ENCODE measurements around the gene C7orf57. TPM values are rescaled to one million over a fixed set of nuclear protein-coding genes. Genes with fewer than 3 reads are reported as not detected.

The C7orf57 gene
- polyA plus RNA-seq, 1 of the 3 experiments (the other 2 are of a cell fraction), result 0.41 TPM

DNA sequence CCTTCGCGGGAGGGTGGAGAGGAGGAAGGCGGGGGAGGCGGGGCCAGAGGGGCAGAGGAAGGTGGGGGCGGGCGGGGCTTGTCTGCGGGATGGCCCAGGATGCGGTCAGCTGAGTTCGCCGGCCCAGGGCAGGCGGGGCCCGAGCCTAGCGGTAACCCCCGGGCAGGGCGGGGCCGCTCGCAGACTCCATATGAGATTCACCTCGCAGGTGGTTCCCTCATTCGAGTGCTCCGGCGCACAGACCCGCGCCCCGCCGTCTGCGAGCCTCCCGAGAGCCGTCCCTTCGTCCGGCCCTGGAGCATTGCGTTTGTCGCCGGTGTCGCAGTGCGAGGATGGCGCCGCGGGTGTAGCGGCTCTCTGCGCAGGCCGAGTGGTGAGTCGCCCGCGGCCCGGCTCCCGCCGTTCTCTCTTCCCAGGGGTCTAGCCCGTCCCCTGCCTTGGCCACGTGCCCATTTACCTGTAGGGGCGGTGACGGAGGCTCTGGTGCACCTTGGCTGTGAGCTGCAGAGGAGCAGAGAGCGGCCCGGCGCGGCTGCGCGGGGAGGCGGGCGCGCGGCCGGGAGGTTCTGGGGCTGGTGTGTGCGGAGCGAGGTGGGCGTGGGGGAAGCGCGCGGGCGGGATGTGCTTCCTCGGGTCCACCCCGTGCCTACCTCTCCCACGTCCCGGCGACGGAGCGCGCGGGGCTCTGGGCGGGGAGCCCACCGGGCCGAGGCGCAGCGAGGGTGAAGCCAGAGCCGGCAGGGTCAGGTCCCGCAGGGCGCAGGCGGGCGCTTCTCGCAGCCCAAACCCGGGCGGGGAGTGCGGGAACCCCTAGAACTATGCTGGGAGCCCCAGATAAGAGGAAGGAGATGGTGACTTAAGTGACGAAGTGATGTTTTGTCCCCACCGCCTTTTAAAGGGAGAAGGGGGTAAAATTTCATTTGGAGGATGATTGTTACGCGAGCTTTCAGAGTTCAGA lies 54.0 kb downstream of the C7orf57 start, which contains the start of gene UPP1:
UPP1 (plus strand) TSS at position 220 of the 958 bp plus-strand sequence. CDS start 5,519 bp downstream, outside the sequence.
- peak within 1 kb of the TSS; percentile 96 for H3K9ac ChIP-seq
- peaks cover 17 to 34% of the 10 kb centered on the region in 2 experiments for H3K36me3 ChIP-seq (replicated peaks in 1 of 2; ENCODE audit: control insufficient read depth in 1 of 2, insufficient read depth in 2 of 2, low read length in 1 of 2)
- H3K9me3 ChIP-seq, result no peaks in the 10 kb centered on the region
- DNase-seq, result peak; percentile 92
- H2AFZ ChIP-seq (ENCODE audit: low read depth), result peak within 1 kb of the TSS; percentile 82
- TF ChIP-seq, protein P1, sequence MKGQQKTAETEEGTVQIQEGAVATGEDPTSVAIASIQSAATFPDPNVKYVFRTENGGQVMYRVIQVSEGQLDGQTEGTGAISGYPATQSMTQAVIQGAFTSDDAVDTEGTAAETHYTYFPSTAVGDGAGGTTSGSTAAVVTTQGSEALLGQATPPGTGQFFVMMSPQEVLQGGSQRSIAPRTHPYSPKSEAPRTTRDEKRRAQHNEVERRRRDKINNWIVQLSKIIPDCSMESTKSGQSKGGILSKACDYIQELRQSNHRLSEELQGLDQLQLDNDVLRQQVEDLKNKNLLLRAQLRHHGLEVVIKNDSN (IDR thresholded peaks at IDR 0.05; ENCODE audit: borderline replicate concordance, low read depth), result 0 out of 2 replicates have a peak, but pooled peaks have one; percentile 8
- TF ChIP-seq, protein P2, sequence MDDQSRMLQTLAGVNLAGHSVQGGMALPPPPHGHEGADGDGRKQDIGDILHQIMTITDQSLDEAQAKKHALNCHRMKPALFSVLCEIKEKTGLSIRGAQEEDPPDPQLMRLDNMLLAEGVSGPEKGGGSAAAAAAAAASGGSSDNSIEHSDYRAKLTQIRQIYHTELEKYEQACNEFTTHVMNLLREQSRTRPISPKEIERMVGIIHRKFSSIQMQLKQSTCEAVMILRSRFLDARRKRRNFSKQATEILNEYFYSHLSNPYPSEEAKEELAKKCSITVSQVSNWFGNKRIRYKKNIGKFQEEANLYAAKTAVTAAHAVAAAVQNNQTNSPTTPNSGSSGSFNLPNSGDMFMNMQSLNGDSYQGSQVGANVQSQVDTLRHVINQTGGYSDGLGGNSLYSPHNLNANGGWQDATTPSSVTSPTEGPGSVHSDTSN (IDR thresholded peaks at IDR 0.05), result peak; percentile 17; the same call in 1 of the 2 replicates
- TF ChIP-seq YY1 (IDR thresholded peaks at IDR 0.05; ENCODE audit: low read depth) (no peak), EZH2phosphoT487 (IDR thresholded peaks at IDR 0.05; ENCODE audit: borderline replicate concordance, low read depth) (no peak), RFX5 (IDR thresholded peaks at IDR 0.05; ENCODE audit: low read length) (no peak), ELF1 (IDR thresholded peaks at IDR 0.05) (no peak), POLR2AphosphoS5 (IDR thresholded peaks at IDR 0.05; ENCODE audit: low read depth, low read length) (peak; percentile 48; the same call in 1 of the 2 replicates), NRF1 (IDR thresholded peaks at IDR 0.05; ENCODE audit: low read depth, low read length) (peak; percentile 66), CHD2 (IDR thresholded peaks at IDR 0.05; ENCODE audit: low read length, partially characterized antibody) (peak; percentile 7)
- TF ChIP-seq, protein P3, sequence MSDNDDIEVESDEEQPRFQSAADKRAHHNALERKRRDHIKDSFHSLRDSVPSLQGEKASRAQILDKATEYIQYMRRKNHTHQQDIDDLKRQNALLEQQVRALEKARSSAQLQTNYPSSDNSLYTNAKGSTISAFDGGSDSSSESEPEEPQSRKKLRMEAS (IDR thresholded peaks at IDR 0.05; ENCODE audit: low read depth), result peak; percentile 27; the same call in 1 of the 2 replicates
- H3K4me3 ChIP-seq (ENCODE audit: low read depth in 2 of 2, low read length in 1 of 2), result peak within 1 kb of the TSS; percentile 77 to 82
- H3F3A ChIP-seq (replicated peaks; ENCODE audit: insufficient read depth), result peaks cover 35% of the 10 kb centered on the region
- peaks cover 28% of the 10 kb centered on the region for H3K79me2 ChIP-seq (ENCODE audit: insufficient read depth)
- peak within 1 kb of the TSS; percentile 97 for H3K4me2 ChIP-seq
- ChIA-PET POLR2A (interaction anchor here (0.6 kb wide), 1 partner anchor 13 kb away, joined by 3 read pairs; no protein-coding TSS in a partner anchor), CTCF (interaction anchor here (0.9 to 8.4 kb wide), 5 partner anchors 14 to 823 kb away, joined by 3 to 63 read pairs (median 5); no protein-coding TSS in a partner anchor)
- 9% methylated on average over 32 of the region's 96 CpGs for WGBS (ENCODE audit: low lambda C conversion rate)
- no peaks in the 10 kb centered on the region for H3K9me2 ChIP-seq
- peak within 1 kb of the TSS; percentile 56 to 100 for H3K27ac ChIP-seq (ENCODE audit: low read depth in 2 of 2, low read length in 1 of 2)
- no peaks in the 10 kb centered on the region for H4K20me1 ChIP-seq (ENCODE audit: insufficient read depth)
- H3K27me3 ChIP-seq (ENCODE audit: insufficient read depth), result no peaks in the 10 kb centered on the region
- peaks cover 20 to 45% of the 10 kb centered on the region in 2 experiments for H3K4me1 ChIP-seq (ENCODE audit: control insufficient read depth in 1 of 2, insufficient read depth in 2 of 2, low read depth in 1 of 2, low read length in 1 of 2)

DNA sequence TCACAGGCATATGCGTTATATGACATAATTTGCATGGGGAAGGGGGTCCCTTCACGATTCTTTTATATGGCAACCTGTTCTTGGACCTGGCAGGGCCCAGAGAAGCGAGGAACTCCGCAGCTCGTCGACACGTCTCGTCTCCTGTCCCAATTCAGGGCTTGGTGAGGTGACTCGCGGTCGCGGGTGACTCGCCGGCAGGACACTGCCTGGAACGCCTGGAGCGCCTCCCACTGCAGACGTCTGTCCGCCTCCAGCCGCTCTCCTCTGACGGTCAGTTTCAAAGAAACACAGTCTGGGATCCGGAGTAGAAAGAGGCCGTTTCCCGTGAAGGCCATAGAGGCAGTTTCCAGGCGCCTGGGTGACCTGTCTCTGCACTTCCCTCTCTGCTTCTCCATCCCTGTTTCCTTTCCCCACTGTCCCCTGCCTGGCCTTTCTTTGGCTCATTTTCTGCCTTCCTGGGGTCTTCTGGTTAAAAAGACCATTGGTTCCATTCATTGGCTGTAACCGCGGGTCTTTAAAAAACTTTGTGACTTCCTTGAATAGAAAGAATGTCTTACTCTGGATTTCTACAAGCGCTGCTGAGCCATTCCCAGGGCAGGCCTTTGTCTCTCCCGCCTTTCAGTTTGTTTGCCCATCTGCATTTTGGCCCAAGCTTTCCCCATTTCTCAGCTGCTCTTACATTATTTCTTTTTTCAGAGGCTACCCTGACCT lies 54.9 kb downstream of the C7orf57 start:
- ChIA-PET POLR2A (no interaction called here), CTCF (interaction anchor here (0.9 to 8.4 kb wide), 5 partner anchors 15 to 824 kb away, joined by 3 to 63 read pairs (median 5); no protein-coding TSS in a partner anchor)
- Histone ChIP-seq H3K4me2 (peak overlapping the region; percentile 97), H3K4me3 (ENCODE audit: low read depth in 2 of 2, low read length in 1 of 2) (peak overlapping the region; percentile 77 to 82), H3F3A (replicated peaks; ENCODE audit: insufficient read depth) (peaks cover 28% of the 10 kb centered on the region), H3K27me3 (ENCODE audit: insufficient read depth) (no peaks in the 10 kb centered on the region), H2AFZ (ENCODE audit: low read depth) (no peak overlapping the region), H3K9me2 (no peaks in the 10 kb centered on the region), H3K9ac (peak overlapping the region; percentile 96), H3K79me2 (ENCODE audit: insufficient read depth) (peaks cover 28% of the 10 kb centered on the region), H3K4me1 (ENCODE audit: control insufficient read depth in 1 of 2, insufficient read depth in 2 of 2, low read depth in 1 of 2, low read length in 1 of 2) (peaks cover 12 to 46% of the 10 kb centered on the region in 2 experiments), H3K27ac (ENCODE audit: low read depth in 2 of 2, low read length in 1 of 2) (peak overlapping the region in 1 of 2 experiments; percentile 100; a peak in 1 of 4 replicates), H4K20me1 (ENCODE audit: insufficient read depth) (no peaks in the 10 kb centered on the region), H3K9me3 (no peaks in the 10 kb centered on the region), H3K36me3 (replicated peaks in 1 of 2; ENCODE audit: control insufficient read depth in 1 of 2, insufficient read depth in 2 of 2, low read length in 1 of 2) (peaks cover 17 to 40% of the 10 kb centered on the region in 2 experiments)
- no peak for DNase-seq
- 77% methylated on average over 28 of the region's 28 CpGs for WGBS (ENCODE audit: low lambda C conversion rate)
- TF ChIP-seq, protein P4, sequence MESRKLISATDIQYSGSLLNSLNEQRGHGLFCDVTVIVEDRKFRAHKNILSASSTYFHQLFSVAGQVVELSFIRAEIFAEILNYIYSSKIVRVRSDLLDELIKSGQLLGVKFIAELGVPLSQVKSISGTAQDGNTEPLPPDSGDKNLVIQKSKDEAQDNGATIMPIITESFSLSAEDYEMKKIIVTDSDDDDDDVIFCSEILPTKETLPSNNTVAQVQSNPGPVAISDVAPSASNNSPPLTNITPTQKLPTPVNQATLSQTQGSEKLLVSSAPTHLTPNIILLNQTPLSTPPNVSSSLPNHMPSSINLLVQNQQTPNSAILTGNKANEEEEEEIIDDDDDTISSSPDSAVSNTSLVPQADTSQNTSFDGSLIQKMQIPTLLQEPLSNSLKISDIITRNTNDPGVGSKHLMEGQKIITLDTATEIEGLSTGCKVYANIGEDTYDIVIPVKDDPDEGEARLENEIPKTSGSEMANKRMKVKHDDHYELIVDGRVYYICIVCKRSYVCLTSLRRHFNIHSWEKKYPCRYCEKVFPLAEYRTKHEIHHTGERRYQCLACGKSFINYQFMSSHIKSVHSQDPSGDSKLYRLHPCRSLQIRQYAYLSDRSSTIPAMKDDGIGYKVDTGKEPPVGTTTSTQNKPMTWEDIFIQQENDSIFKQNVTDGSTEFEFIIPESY (IDR thresholded peaks at IDR 0.05; ENCODE audit: borderline replicate concordance, low read depth), result 0 out of 2 replicates have a peak, but pooled peaks have one; percentile 38
- no peak for TF ChIP-seq CHD2 (IDR thresholded peaks at IDR 0.05; ENCODE audit: low read length, partially characterized antibody)
